ENCODE results near the gene WDR83. TPM values are rescaled to one million over a fixed set of nuclear protein-coding genes. Genes with fewer than 3 reads are reported as not detected.
"Not testable (repeated sequence)": the region's sequence is repeated elsewhere in the genome, so short reads cannot be mapped to it uniquely, and the experiment has no call there.

The WDR83 gene, protein sequence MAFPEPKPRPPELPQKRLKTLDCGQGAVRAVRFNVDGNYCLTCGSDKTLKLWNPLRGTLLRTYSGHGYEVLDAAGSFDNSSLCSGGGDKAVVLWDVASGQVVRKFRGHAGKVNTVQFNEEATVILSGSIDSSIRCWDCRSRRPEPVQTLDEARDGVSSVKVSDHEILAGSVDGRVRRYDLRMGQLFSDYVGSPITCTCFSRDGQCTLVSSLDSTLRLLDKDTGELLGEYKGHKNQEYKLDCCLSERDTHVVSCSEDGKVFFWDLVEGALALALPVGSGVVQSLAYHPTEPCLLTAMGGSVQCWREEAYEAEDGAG
- total RNA-seq = 10 to 100 TPM in 2 of 3 donors, 1 to 10 TPM in 1; 8.2 to 13.8 (median 10.2) TPM

- Histone ChIP-seq H3K4me1 (peaks cover 13 to 22% of the 10 kb centered on the region in 2 donors), H3K9me3 (no peaks in the 10 kb centered on the region), H3K27me3 (no peaks in the 10 kb centered on the region), H3K27ac (peak within 1 kb of the TSS; percentile 56 to 73), H3K4me3 (peak within 1 kb of the TSS; percentile 62 to 89 (median 89)), H3K36me3 (no peaks in the 10 kb centered on the region)
- intact Hi-C loops (cut with DNase I; ENCODE audit: low total_unique reads) = loop anchor here (2.0 kb wide), 1 partner anchor 76 kb away; no protein-coding TSS in a partner anchor
- DNase-seq (ENCODE audit: low spot score in 2 of 2) = peak; percentile 61 to 68
- TF ChIP-seq POLR2AphosphoS5 (IDR thresholded peaks at IDR 0.05) = no peak
- TF ChIP-seq POLR2A (IDR thresholded peaks at IDR 0.05) = no peak
- no peak for TF ChIP-seq CTCF (IDR thresholded peaks at IDR 0.05)
These were observed at the start of gene WDR83, which contains the start of gene MAN2B1 for GRCh38 chr19:12666265-12667048. Gene WDR83, plus strand, starts transcription at chr19:12666807. Its CDS starts 2,984 bp downstream, at chr19:12669791. Gene MAN2B1, minus strand, starts transcription at chr19:12666742. Its CDS starts 41 bp downstream, at chr19:12666701.

DNA sequence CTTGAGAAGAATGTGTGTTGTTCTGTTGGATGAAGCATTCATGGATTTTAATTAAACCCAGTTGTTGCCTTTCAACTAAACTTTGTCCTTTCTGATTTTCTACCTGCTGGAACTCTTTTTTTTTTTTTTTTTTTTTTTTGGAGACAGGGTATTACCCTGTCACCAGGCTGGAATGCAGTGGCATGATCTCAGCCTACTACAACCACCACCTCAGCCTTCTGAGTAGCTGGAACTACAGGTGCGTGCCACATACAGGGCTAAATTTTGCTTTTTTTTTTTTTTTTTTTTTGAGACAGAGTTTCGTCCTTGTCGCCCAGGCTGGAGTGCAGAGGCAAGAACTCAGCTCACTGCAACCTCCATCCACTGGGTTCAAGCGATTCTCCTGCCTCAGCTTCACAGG, 49.0 kb upstream of the WDR83 start:
- Histone ChIP-seq H3K4me3 (no peak overlapping the region), H3K27me3 (no peaks in the 10 kb centered on the region), H3K4me1 (no peaks in the 10 kb centered on the region), H3K36me3 (no peaks in the 10 kb centered on the region), H3K9me3 (no peaks in the 10 kb centered on the region), H3K27ac (no peak overlapping the region)
- intact Hi-C loops (cut with DNase I; ENCODE audit: low total_unique reads) = no loop called here
- DNase-seq (ENCODE audit: low spot score in 2 of 2) = no peak
- TF ChIP-seq CTCF (IDR thresholded peaks at IDR 0.05) (no peak), POLR2AphosphoS5 (IDR thresholded peaks at IDR 0.05) (no peak), POLR2A (IDR thresholded peaks at IDR 0.05) (no peak)

DNA sequence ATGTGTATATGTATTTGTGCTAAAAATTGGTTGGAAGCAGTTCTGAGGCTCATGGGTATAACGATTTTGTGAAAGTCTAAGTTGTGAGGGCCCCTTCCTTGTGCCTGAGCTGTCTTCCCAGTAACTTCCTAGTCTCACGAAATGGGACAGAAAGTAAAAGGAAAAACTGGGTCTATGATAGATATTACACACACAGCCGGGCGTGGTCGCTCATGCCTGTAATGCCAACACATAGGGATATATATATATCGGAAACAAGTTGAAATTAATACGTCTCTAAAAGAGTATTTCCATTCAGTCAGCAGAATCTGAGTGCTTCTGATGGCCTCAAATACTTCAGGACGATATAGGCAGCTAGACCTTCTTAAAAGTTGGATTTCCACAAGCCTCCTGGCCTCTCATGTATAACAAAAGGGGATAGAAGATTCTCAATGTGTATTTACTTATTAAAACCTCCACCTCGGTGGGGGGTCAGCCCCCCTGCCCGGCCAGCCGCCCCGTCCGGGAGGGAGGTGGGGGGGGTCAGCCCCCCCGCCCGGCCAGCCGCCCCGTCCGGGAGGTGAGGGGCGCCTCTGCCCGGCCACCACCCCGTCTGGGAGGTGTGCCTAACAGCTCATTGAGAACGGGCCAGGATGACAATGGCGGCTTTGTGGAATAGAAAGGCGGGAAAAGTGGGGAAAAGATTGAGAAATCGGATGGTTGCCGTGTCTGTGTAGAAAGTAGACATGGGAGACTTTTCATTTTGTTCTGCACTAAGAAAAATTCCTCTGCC, 45.2 kb upstream of the WDR83 start:
- intact Hi-C loops (cut with DNase I; ENCODE audit: low total_unique reads); H3K27me3 ChIP-seq; H3K4me3 ChIP-seq; H3K9me3 ChIP-seq; DNase-seq (ENCODE audit: low spot score in 2 of 2); H3K36me3 ChIP-seq; H3K4me1 ChIP-seq: not testable (repeated sequence)
- peak overlapping the region in 1 of 2 donors; percentile 43 for H3K27ac ChIP-seq

GRCh38 chr19:12623361-12624031, 43.1 kb upstream of the WDR83 start:
- TF ChIP-seq CTCF (IDR thresholded peaks at IDR 0.05) (no peak), POLR2AphosphoS5 (IDR thresholded peaks at IDR 0.05) (no peak), POLR2A (IDR thresholded peaks at IDR 0.05) (no peak)
- no peak for DNase-seq (ENCODE audit: low spot score in 2 of 2)
- peaks cover 9% of the 10 kb centered on the region for H3K36me3 ChIP-seq
- H3K4me3 ChIP-seq = no peak overlapping the region
- H3K27me3 ChIP-seq = no peaks in the 10 kb centered on the region
- H3K4me1 ChIP-seq = no peaks in the 10 kb centered on the region
- no peak overlapping the region for H3K27ac ChIP-seq
- intact Hi-C loops (cut with DNase I; ENCODE audit: low total_unique reads) = no loop called here
- peaks cover 0 to 16% of the 10 kb centered on the region in 2 donors for H3K9me3 ChIP-seq

DNA sequence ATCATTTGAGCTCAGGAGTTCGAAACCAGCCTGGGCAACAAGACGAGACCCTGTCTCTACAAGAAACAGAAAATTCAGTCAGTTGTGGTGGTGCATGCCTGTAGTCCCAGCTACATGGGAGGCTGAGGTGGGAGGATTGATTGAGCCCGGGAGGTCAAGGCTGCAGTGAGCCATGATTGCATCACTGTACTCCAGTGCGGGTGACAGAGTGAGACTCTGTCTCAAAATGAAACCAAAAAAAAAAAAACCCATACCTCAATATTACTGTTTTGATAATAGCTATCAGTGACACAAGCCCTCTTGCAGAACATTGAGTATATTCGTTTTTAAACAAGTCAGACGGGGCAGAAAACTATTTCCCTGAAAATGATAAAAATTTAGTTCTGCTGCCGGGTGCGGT, 39.6 kb upstream of the WDR83 start:
- Histone ChIP-seq H3K36me3 (peaks cover 9% of the 10 kb centered on the region), H3K27ac (no peak overlapping the region), H3K27me3 (no peaks in the 10 kb centered on the region), H3K4me3 (no peak overlapping the region), H3K4me1 (no peaks in the 10 kb centered on the region), H3K9me3 (peaks cover 0 to 25% of the 10 kb centered on the region in 2 donors)
- DNase-seq (ENCODE audit: low spot score in 2 of 2) = no peak
- no peak for TF ChIP-seq POLR2A (IDR thresholded peaks at IDR 0.05)
- no peak for TF ChIP-seq POLR2AphosphoS5 (IDR thresholded peaks at IDR 0.05)
- TF ChIP-seq CTCF (IDR thresholded peaks at IDR 0.05) = no peak
- intact Hi-C loops (cut with DNase I; ENCODE audit: low total_unique reads) = no loop called here

All from breast epithelium (tissue), 4 donors.